ENCODE measurements around the gene HLA-DMB.

Gene HLA-DMB

DNA sequence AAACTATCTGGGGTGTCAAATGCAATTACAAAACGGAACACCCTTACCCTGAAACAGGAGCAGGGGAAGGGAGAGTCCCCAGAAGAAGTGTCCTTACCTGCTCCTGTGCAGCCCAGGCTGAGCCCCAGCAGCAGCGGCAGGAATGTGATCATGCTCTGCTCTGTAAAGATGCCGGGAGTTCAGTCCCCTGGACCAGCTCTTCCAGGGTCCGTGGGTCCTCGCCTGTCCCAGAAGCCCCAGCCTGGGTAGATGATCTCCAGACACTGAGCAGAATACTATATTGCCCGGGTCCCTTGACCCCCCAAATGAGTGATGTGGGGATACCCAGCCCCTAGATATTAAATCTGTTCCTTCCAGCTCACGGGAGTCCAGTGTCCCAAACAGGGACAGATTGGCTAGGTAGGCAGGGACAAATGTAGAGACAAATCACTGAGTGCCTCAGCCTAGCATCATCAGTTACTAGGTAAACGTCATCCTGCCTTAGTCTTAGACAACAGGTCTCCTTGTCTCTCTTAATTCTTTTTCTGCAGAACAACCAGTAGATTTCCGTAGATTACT is at the start of gene HLA-DMB:
HLA-DMB (minus strand) TSS at position 373 of the 558 bp plus-strand sequence; CDS start at position 152, 221 bp downstream.
- DNase-seq: peak; percentile 79

DNA sequence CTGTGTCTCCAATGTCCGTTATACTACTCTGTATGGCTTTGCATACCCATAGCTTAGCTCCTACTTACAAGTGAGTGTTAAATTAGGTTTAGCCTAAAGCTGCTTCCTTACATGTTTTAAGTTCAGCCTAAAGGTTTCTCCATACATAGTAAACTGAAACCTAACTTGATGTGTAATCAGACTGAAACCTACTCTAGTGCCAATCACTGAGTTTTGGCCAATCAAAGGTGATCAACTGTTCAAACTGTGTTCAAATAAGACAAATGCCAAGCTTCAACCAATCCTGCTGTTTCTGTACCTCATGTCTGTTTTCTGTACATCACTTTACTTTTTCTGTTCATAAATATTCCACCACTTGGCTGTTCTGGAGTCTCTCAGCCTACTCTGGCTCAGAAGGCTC is 48.5 kb upstream of the HLA-DMB start:
- DNase-seq: no peak

DNA sequence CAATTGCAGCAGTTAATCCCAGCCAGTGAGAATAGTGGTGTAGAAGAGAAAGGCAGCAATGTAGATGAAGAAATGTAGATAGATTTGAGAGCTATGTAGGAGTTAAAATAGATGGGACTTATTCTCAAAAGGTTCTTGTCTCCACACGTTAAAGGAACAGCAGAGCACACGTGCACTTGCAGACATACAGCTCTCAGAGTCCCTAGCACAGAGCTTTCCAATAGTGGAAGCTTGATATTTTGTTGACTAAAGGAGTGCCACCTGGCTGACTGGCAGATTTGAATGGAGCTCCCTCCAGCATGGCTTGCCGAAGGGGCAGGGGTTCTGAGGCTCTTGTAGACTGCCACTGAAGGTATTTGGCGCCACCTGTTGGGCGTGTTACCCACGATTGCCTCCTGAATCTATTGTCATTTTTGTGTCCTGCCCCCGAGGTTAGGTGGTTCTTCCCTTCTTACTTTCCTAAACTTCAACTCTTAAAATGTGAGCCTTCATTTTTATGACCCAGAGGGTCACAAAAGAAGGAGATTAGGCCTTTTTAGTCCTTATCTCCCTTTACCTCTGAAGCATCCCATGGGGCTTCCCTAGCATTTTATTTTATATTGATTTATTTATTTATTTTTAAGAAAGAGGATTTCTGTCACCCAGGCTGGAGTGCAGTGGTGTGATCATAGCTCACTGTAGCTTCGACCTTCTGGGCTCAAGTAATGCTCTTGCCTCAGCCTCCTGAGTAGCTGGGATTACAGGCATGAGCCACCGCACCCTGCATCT is 44.0 kb upstream of the HLA-DMB start:
- DNase-seq: peak; percentile 93

DNA sequence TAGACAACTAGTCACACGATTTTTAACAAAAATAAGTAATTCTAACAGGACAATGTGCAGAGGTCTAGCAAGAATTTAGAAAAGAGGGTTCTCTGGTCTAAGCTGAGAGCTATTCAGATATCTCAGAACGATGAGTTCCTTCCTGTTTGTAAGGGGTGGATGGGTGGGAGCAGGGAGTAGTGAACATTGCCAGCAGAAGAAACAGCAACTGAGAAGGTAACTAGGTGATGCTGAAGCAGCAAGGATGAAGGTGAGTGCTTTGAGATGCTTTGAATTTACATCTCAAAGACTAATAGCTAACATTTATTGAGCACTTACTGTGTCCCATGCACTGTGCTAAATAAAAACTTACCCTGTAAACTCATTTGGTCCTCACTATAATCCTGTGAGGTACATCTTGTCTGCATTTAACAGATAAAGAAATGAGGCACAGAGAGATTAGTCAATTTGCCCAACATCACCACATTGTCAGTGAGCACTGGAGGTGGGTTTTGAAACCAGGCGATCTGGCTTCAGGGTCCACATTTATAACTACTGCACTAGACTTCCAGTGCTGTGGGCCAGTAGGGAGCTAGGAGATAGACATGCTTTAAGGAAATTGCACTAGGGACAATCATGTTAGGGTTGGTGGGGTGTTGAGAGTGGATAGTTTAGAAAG is 43.3 kb upstream of the HLA-DMB start:
- no peak for DNase-seq

DNA sequence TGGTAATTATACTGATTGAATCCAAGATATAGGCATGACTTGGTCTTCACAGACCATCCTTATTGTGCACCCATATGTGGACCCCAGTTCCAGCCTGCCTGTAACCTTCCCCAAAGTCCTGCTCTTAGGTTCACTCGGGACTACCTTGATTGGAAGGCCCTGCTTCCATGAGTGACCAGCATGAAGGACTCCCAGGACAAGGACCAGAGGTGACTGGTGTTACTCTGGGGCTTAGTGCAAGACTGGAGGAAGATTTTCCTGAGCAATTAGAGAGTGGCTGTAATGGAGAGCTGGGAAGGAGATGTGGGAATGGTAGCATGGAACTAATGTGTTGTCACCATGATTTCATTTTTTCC is 42.6 kb upstream of the HLA-DMB start:
- DNase-seq: no peak

- DNase-seq: no peak
Observed at GRCh38 chr6:32982702-32983492, 42.1 kb upstream of the HLA-DMB start.

DNA sequence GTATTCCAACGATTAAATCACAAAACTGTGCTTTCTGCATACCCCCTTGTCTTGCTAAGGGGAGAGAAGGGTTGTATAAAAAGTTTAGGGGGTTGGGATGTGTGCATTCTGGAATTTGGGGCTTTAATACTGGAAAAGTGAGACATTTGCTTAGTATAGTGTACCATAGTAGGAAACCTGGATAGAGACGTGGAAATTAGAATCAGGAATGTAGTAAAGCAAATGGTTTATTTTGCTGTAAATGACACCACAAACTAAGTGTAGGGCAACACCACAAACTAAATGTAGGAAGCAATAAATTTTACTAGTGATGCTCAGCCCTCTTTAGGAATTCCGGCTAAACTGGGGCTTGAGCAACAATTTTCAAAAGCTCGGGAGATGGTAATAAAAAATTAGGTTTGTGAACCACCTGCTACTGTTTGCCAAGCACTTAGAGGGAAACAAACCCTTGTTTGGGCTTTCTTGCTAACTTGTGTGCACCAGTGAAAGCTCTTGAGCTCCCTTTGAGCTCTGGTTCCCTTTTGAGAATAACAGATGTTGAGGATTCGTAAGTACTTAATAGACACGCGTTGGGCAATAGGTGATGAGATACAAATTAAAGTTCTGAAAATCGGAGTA is 41.4 kb upstream of the HLA-DMB start:
- no peak for DNase-seq

DNA sequence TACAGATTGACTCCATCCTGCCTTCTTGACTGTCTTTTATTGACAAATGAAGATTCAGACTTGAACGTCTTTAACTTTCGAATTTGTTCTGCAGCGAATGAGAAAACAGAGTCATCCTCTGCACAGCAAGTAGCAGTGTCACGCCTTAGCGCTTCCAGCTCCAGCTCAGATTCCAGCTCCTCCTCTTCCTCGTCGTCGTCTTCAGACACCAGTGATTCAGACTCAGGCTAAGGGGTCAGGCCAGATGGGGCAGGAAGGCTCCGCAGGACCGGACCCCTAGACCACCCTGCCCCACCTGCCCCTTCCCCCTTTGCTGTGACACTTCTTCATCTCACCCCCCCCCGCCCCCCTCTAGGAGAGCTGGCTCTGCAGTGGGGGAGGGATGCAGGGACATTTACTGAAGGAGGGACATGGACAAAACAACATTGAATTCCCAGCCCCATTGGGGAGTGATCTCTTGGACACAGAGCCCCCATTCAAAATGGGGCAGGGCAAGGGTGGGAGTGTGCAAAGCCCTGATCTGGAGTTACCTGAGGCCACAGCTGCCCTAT is 39.7 kb upstream of the HLA-DMB start:
- DNase-seq: no peak

- no peak for DNase-seq
Observed at GRCh38 chr6:32979720-32980487, 39.1 kb upstream of the HLA-DMB start.

DNA sequence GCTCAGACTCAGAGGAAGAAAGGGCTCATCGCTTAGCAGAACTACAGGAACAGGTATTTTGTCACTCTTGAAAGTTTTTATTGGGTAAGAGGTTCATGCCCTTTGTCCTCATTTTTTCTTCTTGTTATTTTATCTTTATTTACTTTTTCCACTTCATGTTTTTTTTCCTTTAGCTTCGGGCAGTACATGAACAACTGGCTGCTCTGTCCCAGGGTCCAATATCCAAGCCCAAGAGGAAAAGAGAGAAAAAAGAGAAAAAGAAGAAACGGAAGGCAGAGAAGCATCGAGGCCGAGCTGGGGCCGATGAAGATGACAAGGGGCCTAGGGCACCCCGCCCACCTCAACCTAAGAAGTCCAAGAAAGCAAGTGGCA is 37.1 kb upstream of the HLA-DMB start:
- no peak for DNase-seq

- no peak for DNase-seq
Observed at GRCh38 chr6:32977272-32977952, 36.6 kb upstream of the HLA-DMB start.

DNA sequence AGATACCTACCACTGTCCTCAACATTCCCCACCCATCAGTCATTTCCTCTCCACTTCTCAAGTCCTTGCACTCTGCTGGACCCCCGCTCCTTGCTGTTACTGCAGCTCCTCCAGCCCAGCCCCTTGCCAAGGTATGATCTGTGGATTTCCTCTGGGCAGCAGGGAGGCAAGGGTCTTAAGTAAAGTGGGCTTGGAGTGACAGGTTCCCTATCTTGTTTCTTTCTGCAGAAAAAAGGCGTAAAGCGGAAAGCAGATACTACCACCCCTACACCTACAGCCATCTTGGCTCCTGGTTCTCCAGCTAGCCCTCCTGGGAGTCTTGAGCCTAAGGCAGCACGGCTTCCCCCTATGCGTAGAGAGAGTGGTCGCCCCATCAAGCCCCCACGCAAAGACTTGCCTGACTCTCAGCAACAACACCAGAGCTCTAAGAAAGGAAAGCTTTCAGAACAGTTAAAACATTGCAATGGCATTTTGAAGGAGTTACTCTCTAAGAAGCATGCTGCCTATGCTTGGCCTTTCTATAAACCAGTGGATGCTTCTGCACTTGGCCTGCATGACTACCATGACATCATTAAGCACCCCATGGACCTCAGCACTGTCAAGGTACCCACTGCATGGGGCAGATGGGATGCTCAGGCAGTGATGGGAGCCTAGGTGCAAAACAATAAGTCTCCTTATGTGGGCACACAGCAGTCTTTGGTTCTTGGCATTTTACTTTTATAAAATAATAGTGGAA is 35.7 kb upstream of the HLA-DMB start:
- DNase-seq: no peak

DNA sequence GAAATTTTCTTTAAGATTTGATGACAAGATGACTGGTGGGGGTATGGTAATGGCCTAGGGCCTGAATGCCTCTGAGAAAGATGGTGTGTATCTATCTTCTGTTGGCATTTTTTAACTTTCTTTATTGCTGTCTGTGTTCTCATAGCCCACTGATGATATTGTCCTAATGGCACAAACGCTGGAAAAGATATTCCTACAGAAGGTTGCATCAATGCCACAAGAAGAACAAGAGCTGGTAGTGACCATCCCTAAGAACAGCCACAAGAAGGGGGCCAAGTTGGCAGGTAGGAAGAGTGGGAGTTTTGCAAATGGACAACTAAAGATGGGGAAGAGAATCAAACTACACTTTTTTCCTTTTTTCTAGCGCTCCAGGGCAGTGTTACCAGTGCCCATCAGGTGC is 35.1 kb upstream of the HLA-DMB start:
- no peak for DNase-seq

- no peak for DNase-seq
Observed at GRCh38 chr6:32974541-32975308, 33.9 kb upstream of the HLA-DMB start.

DNA sequence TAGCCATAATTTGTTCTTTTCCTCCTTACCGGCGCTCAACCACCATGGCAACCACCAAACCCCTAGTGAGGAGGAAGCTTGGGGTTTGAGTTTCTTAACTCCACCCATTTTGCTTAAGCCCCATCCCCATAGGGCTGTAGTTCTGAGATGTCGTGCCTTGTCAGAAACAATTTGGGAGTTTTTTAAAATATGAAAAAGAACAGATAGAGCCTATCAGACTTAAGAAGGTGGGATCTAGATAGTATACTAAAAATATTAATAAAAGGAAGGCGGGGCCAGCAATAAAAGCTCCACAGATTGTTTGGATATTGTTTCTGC is 33.1 kb upstream of the HLA-DMB start:
- DNase-seq: no peak

- DNase-seq: no peak
Observed at GRCh38 chr6:32973144-32974015, 32.6 kb upstream of the HLA-DMB start.

- no peak for DNase-seq
Observed at GRCh38 chr6:32972353-32973143, 31.7 kb upstream of the HLA-DMB start.
